M059J (cell line): ENCODE results near the gene CHAF1B. TPM values are rescaled to one million over a fixed set of nuclear protein-coding genes. Genes with fewer than 3 reads are reported as not detected.

Experiments used
- DNase-seq: peaks from one replicate; pipeline ENCODE4 v3.0.0-alpha.2; 2012; ENCODE audit warnings: low read depth
- total RNA-seq: library from RNA; depleted of rRNA; stranded (reverse); fragments of >200 nt; shearing (Covaris generic); gene quantifications from 2 replicates; pipeline ENCODE4 v1.2.3, GENCODE V29; 2014

Gene CHAF1B
- total RNA-seq, 1 experiment from 2014 or later, result 21.4 TPM

- no peak for DNase-seq
Observed at GRCh38 chr21:36427502-36427901, 42.3 kb downstream of the CHAF1B start.

- peak; percentile 26 for DNase-seq
Observed at GRCh38 chr21:36428761-36429432, 43.7 kb downstream of the CHAF1B start.

GRCh38 chr21:36429947-36430546, 44.9 kb downstream of the CHAF1B start:
- DNase-seq, result peak; percentile 100

- peak; percentile 54 for DNase-seq
Observed at GRCh38 chr21:36430841-36431240, 45.6 kb downstream of the CHAF1B start.

GRCh38 chr21:36431252-36431651, 46.1 kb downstream of the CHAF1B start:
- no peak for DNase-seq

GRCh38 chr21:36433059-36433709, 48.0 kb downstream of the CHAF1B start:
- DNase-seq, result no peak

- no peak for DNase-seq
Observed at GRCh38 chr21:36434144-36434543, 49.0 kb downstream of the CHAF1B start.

GRCh38 chr21:36436829-36437744, 51.9 kb downstream of the CHAF1B start:
- peak; percentile 41 for DNase-seq

- peak; percentile 95 for DNase-seq
Observed at GRCh38 chr21:36437745-36438128, 52.5 kb downstream of the CHAF1B start.

- no peak for DNase-seq
Observed at GRCh38 chr21:36441715-36442114, 56.5 kb downstream of the CHAF1B start.

- DNase-seq, result no peak
Observed at GRCh38 chr21:36446301-36446700, 61.1 kb downstream of the CHAF1B start.

GRCh38 chr21:36450511-36450910, 65.3 kb downstream of the CHAF1B start:
- peak; percentile 36 for DNase-seq

GRCh38 chr21:36451506-36451905, 66.3 kb downstream of the CHAF1B start:
- no peak for DNase-seq

- DNase-seq, result no peak
Observed at GRCh38 chr21:36452281-36452825, 67.2 kb downstream of the CHAF1B start.

GRCh38 chr21:36454093-36454531, 68.9 kb downstream of the CHAF1B start:
- DNase-seq, result no peak

GRCh38 chr21:36454706-36455105, 69.5 kb downstream of the CHAF1B start:
- DNase-seq, result no peak

- no peak for DNase-seq
Observed at GRCh38 chr21:36456729-36457414, 71.7 kb downstream of the CHAF1B start.

- no peak for DNase-seq
Observed at GRCh38 chr21:36459098-36459497, 73.9 kb downstream of the CHAF1B start.

- DNase-seq, result no peak
Observed at GRCh38 chr21:36460866-36461265, 75.7 kb downstream of the CHAF1B start.

- DNase-seq, result no peak
Observed at GRCh38 chr21:36461277-36461917, 76.2 kb downstream of the CHAF1B start.
